Kidney epithelial cell (primary cell): Measurements from ENCODE around the gene SAFB2. TPM values are rescaled to one million over a fixed set of nuclear protein-coding genes. Genes with fewer than 3 reads are reported as not detected.
A peak's percentile ranks its signal among the peaks of the same experiment; 100 is the strongest.

Source experiments
- DNase-seq: peaks from one replicate; pipeline ENCODE4 v3.0.0-alpha.2; 2010; ENCODE audit warnings: low read depth
- H3K27me3 ChIP-seq: 2 replicates; pipeline ENCODE4 v1.6.0; 2011; ENCODE audit warnings: low read length; ENCODE audit not compliant: control insufficient read depth, insufficient read depth
- H3K36me3 ChIP-seq: 2 replicates; pipeline ENCODE4 v1.5.1; 2011; ENCODE audit warnings: low read length; ENCODE audit not compliant: control insufficient read depth, insufficient read depth
- H3K4me3 ChIP-seq: 2 replicates; pipeline ENCODE4 v1.5.1; 2011; ENCODE audit warnings: low read depth, mild to moderate bottlenecking, control low read depth, low read length
- CTCF ChIP-seq: IDR thresholded peaks from 2 replicates; pipeline ENCODE4 v1.5.1; 2011; ENCODE audit warnings: mild to moderate bottlenecking, moderate library complexity, low read length, control low read depth, inconsistent platforms; ENCODE audit not compliant: insufficient read depth, poor library complexity, severe bottlenecking
- total RNA-seq: library from RNA; depleted of rRNA; stranded (reverse); fragments of >200 nt; gene quantifications from 2 replicates; pipeline ENCODE4 v1.2.3, GENCODE V29; 2015

Gene SAFB2
- total RNA-seq, 1 donor from 2014 or later, result 23.8 TPM

GRCh38 chr19:5564930-5565329 lies 57.6 kb downstream of the SAFB2 start:
- no peak for TF ChIP-seq CTCF
- Histone ChIP-seq H3K36me3 (no peaks in the 10 kb centered on the region), H3K4me3 (no peak overlapping the region), H3K27me3 (peaks cover 44% of the 10 kb centered on the region)
- DNase-seq, result no peak

- Histone ChIP-seq H3K27me3 (peaks cover 47% of the 10 kb centered on the region), H3K36me3 (no peaks in the 10 kb centered on the region), H3K4me3 (no peak overlapping the region)
- peak; percentile 10 for DNase-seq
- no peak for TF ChIP-seq CTCF
These were observed 58.5 kb downstream of the SAFB2 start for GRCh38 chr19:5563935-5564612.

- TF ChIP-seq CTCF, result peak; percentile 6
- Histone ChIP-seq H3K4me3 (no peak overlapping the region), H3K36me3 (no peaks in the 10 kb centered on the region), H3K27me3 (peaks cover 47% of the 10 kb centered on the region)
- DNase-seq, result no peak
These were observed 59.6 kb downstream of the SAFB2 start for GRCh38 chr19:5563008-5563431.

GRCh38 chr19:5562280-5562679 lies 60.3 kb downstream of the SAFB2 start:
- TF ChIP-seq CTCF, result no peak
- no peak for DNase-seq
- peaks cover 45% of the 10 kb centered on the region for H3K27me3 ChIP-seq

GRCh38 chr19:5561559-5561958 lies 61.0 kb downstream of the SAFB2 start:
- Histone ChIP-seq H3K4me3 (no peak overlapping the region), H3K27me3 (peaks cover 37% of the 10 kb centered on the region), H3K36me3 (no peaks in the 10 kb centered on the region)
- peak; percentile 31 for TF ChIP-seq CTCF
- no peak for DNase-seq

More at GRCh38 chr19:5562280-5562679, 60.3 kb downstream of the SAFB2 start:
- Histone ChIP-seq H3K4me3 (no peak overlapping the region), H3K36me3 (no peaks in the 10 kb centered on the region)

GRCh38 chr19:5560156-5560555 lies 62.4 kb downstream of the SAFB2 start:
- peaks cover 24% of the 10 kb centered on the region for H3K27me3 ChIP-seq
- no peak for DNase-seq
- no peaks in the 10 kb centered on the region for H3K36me3 ChIP-seq
- no peak for TF ChIP-seq CTCF
- no peak overlapping the region for H3K4me3 ChIP-seq
